ENCODE measurements around the gene MASTL.
"Not testable (repeated sequence)": the region's sequence is repeated elsewhere in the genome, so short reads cannot be mapped to it uniquely, and the experiment has no call there.

The MASTL gene

GRCh38 chr10:27153845-27154193 is 1.3 kb upstream of the MASTL start:
- peak overlapping the region; percentile 97 for H3K4me3 ChIP-seq (ENCODE audit: insufficient read depth, low read depth, low read length, poor library complexity, severe bottlenecking)
- H3K27ac ChIP-seq (ENCODE audit: insufficient read depth, low read length, poor library complexity, severe bottlenecking) = peak overlapping the region; percentile 100
- DNase-seq = no peak
- H3K36me3 ChIP-seq (ENCODE audit: control insufficient read depth, insufficient read depth, low read length) = peaks cover 2% of the 10 kb centered on the region
- H3K9me3 ChIP-seq (ENCODE audit: control insufficient read depth, low read length) = no peaks in the 10 kb centered on the region
- peaks cover 21% of the 10 kb centered on the region for H3K4me1 ChIP-seq (ENCODE audit: control insufficient read depth, insufficient read depth, low read length, poor library complexity, severe bottlenecking)
- H3K27me3 ChIP-seq (replicated peaks; ENCODE audit: control insufficient read depth, insufficient read depth, low read length, poor library complexity, severe bottlenecking) = no peaks in the 10 kb centered on the region

- H3K4me3 ChIP-seq (ENCODE audit: insufficient read depth, low read depth, low read length, poor library complexity, severe bottlenecking) = peak overlapping the region; percentile 97
- H3K27ac ChIP-seq (ENCODE audit: insufficient read depth, low read length, poor library complexity, severe bottlenecking) = peak overlapping the region; percentile 100
- not testable (repeated sequence) for H3K9me3 ChIP-seq (ENCODE audit: control insufficient read depth, low read length); H3K27me3 ChIP-seq (replicated peaks; ENCODE audit: control insufficient read depth, insufficient read depth, low read length, poor library complexity, severe bottlenecking); H3K36me3 ChIP-seq (ENCODE audit: control insufficient read depth, insufficient read depth, low read length); DNase-seq
- peaks cover 14% of the 10 kb centered on the region for H3K4me1 ChIP-seq (ENCODE audit: control insufficient read depth, insufficient read depth, low read length, poor library complexity, severe bottlenecking)
These were observed 1.4 kb downstream of the MASTL start for GRCh38 chr10:27156566-27156965.

GRCh38 chr10:27157150-27157549 is 2.0 kb downstream of the MASTL start:
- no peaks in the 10 kb centered on the region for H3K9me3 ChIP-seq (ENCODE audit: control insufficient read depth, low read length)
- peaks cover 14% of the 10 kb centered on the region for H3K4me1 ChIP-seq (ENCODE audit: control insufficient read depth, insufficient read depth, low read length, poor library complexity, severe bottlenecking)
- H3K36me3 ChIP-seq (ENCODE audit: control insufficient read depth, insufficient read depth, low read length) = peaks cover 14% of the 10 kb centered on the region
- no peak overlapping the region for H3K27ac ChIP-seq (ENCODE audit: insufficient read depth, low read length, poor library complexity, severe bottlenecking)
- no peak overlapping the region for H3K4me3 ChIP-seq (ENCODE audit: insufficient read depth, low read depth, low read length, poor library complexity, severe bottlenecking)
- no peak for DNase-seq
- no peaks in the 10 kb centered on the region for H3K27me3 ChIP-seq (replicated peaks; ENCODE audit: control insufficient read depth, insufficient read depth, low read length, poor library complexity, severe bottlenecking)

GRCh38 chr10:27158421-27158820 is 3.3 kb downstream of the MASTL start:
- H3K27me3 ChIP-seq (replicated peaks; ENCODE audit: control insufficient read depth, insufficient read depth, low read length, poor library complexity, severe bottlenecking) = no peaks in the 10 kb centered on the region
- DNase-seq = no peak
- H3K4me3 ChIP-seq (ENCODE audit: insufficient read depth, low read depth, low read length, poor library complexity, severe bottlenecking) = no peak overlapping the region
- H3K4me1 ChIP-seq (ENCODE audit: control insufficient read depth, insufficient read depth, low read length, poor library complexity, severe bottlenecking) = peaks cover 3% of the 10 kb centered on the region
- H3K9me3 ChIP-seq (ENCODE audit: control insufficient read depth, low read length) = no peaks in the 10 kb centered on the region
- no peak overlapping the region for H3K27ac ChIP-seq (ENCODE audit: insufficient read depth, low read length, poor library complexity, severe bottlenecking)
- H3K36me3 ChIP-seq (ENCODE audit: control insufficient read depth, insufficient read depth, low read length) = peaks cover 16% of the 10 kb centered on the region

- no peak overlapping the region for H3K27ac ChIP-seq (ENCODE audit: insufficient read depth, low read length, poor library complexity, severe bottlenecking)
- DNase-seq = no peak
- H3K4me1 ChIP-seq (ENCODE audit: control insufficient read depth, insufficient read depth, low read length, poor library complexity, severe bottlenecking) = no peaks in the 10 kb centered on the region
- no peaks in the 10 kb centered on the region for H3K27me3 ChIP-seq (replicated peaks; ENCODE audit: control insufficient read depth, insufficient read depth, low read length, poor library complexity, severe bottlenecking)
- no peak overlapping the region for H3K4me3 ChIP-seq (ENCODE audit: insufficient read depth, low read depth, low read length, poor library complexity, severe bottlenecking)
- peaks cover 30% of the 10 kb centered on the region for H3K36me3 ChIP-seq (ENCODE audit: control insufficient read depth, insufficient read depth, low read length)
- no peaks in the 10 kb centered on the region for H3K9me3 ChIP-seq (ENCODE audit: control insufficient read depth, low read length)
These were observed 14.7 kb downstream of the MASTL start for GRCh38 chr10:27169849-27170248.

GRCh38 chr10:27188259-27188658 is 33.1 kb downstream of the MASTL start:
- Histone ChIP-seq H3K27me3 (replicated peaks; ENCODE audit: control insufficient read depth, insufficient read depth, low read length, poor library complexity, severe bottlenecking) (no peaks in the 10 kb centered on the region), H3K4me1 (ENCODE audit: control insufficient read depth, insufficient read depth, low read length, poor library complexity, severe bottlenecking) (no peaks in the 10 kb centered on the region), H3K9me3 (ENCODE audit: control insufficient read depth, low read length) (no peaks in the 10 kb centered on the region), H3K4me3 (ENCODE audit: insufficient read depth, low read depth, low read length, poor library complexity, severe bottlenecking) (no peak overlapping the region), H3K36me3 (ENCODE audit: control insufficient read depth, insufficient read depth, low read length) (no peaks in the 10 kb centered on the region), H3K27ac (ENCODE audit: insufficient read depth, low read length, poor library complexity, severe bottlenecking) (no peak overlapping the region)
- DNase-seq = no peak

GRCh38 chr10:27188897-27189296 is 33.7 kb downstream of the MASTL start:
- H3K36me3 ChIP-seq (ENCODE audit: control insufficient read depth, insufficient read depth, low read length) = no peaks in the 10 kb centered on the region
- H3K9me3 ChIP-seq (ENCODE audit: control insufficient read depth, low read length) = no peaks in the 10 kb centered on the region
- no peak for DNase-seq
- H3K4me1 ChIP-seq (ENCODE audit: control insufficient read depth, insufficient read depth, low read length, poor library complexity, severe bottlenecking) = no peaks in the 10 kb centered on the region
- H3K27me3 ChIP-seq (replicated peaks; ENCODE audit: control insufficient read depth, insufficient read depth, low read length, poor library complexity, severe bottlenecking) = no peaks in the 10 kb centered on the region
- H3K27ac ChIP-seq (ENCODE audit: insufficient read depth, low read length, poor library complexity, severe bottlenecking) = no peak overlapping the region
- H3K4me3 ChIP-seq (ENCODE audit: insufficient read depth, low read depth, low read length, poor library complexity, severe bottlenecking) = no peak overlapping the region

- no peaks in the 10 kb centered on the region for H3K4me1 ChIP-seq (ENCODE audit: control insufficient read depth, insufficient read depth, low read length, poor library complexity, severe bottlenecking)
- H3K27ac ChIP-seq (ENCODE audit: insufficient read depth, low read length, poor library complexity, severe bottlenecking) = no peak overlapping the region
- no peaks in the 10 kb centered on the region for H3K36me3 ChIP-seq (ENCODE audit: control insufficient read depth, insufficient read depth, low read length)
- no peaks in the 10 kb centered on the region for H3K27me3 ChIP-seq (replicated peaks; ENCODE audit: control insufficient read depth, insufficient read depth, low read length, poor library complexity, severe bottlenecking)
- no peak overlapping the region for H3K4me3 ChIP-seq (ENCODE audit: insufficient read depth, low read depth, low read length, poor library complexity, severe bottlenecking)
- DNase-seq = no peak
- H3K9me3 ChIP-seq (ENCODE audit: control insufficient read depth, low read length) = no peaks in the 10 kb centered on the region
These were observed 35.4 kb downstream of the MASTL start for GRCh38 chr10:27190508-27190907.

GRCh38 chr10:27192284-27192683 is 37.1 kb downstream of the MASTL start:
- peaks cover 10% of the 10 kb centered on the region for H3K36me3 ChIP-seq (ENCODE audit: control insufficient read depth, insufficient read depth, low read length)
- H3K27ac ChIP-seq (ENCODE audit: insufficient read depth, low read length, poor library complexity, severe bottlenecking) = no peak overlapping the region
- DNase-seq = no peak
- no peaks in the 10 kb centered on the region for H3K27me3 ChIP-seq (replicated peaks; ENCODE audit: control insufficient read depth, insufficient read depth, low read length, poor library complexity, severe bottlenecking)
- no peaks in the 10 kb centered on the region for H3K9me3 ChIP-seq (ENCODE audit: control insufficient read depth, low read length)
- H3K4me1 ChIP-seq (ENCODE audit: control insufficient read depth, insufficient read depth, low read length, poor library complexity, severe bottlenecking) = no peaks in the 10 kb centered on the region
- no peak overlapping the region for H3K4me3 ChIP-seq (ENCODE audit: insufficient read depth, low read depth, low read length, poor library complexity, severe bottlenecking)

GRCh38 chr10:27197980-27198620 is 42.9 kb downstream of the MASTL start:
- Histone ChIP-seq H3K36me3 (ENCODE audit: control insufficient read depth, insufficient read depth, low read length) (peaks cover 46% of the 10 kb centered on the region), H3K27ac (ENCODE audit: insufficient read depth, low read length, poor library complexity, severe bottlenecking) (no peak overlapping the region), H3K4me3 (ENCODE audit: insufficient read depth, low read depth, low read length, poor library complexity, severe bottlenecking) (no peak overlapping the region), H3K27me3 (replicated peaks; ENCODE audit: control insufficient read depth, insufficient read depth, low read length, poor library complexity, severe bottlenecking) (no peaks in the 10 kb centered on the region), H3K4me1 (ENCODE audit: control insufficient read depth, insufficient read depth, low read length, poor library complexity, severe bottlenecking) (no peaks in the 10 kb centered on the region), H3K9me3 (ENCODE audit: control insufficient read depth, low read length) (no peaks in the 10 kb centered on the region)
- no peak for DNase-seq

All from effector memory CD4-positive, alpha-beta T cell (primary cell).